Ammon's horn (tissue), 1 donor: ENCODE measurements around the gene PSME2.
A peak's percentile ranks its signal among the peaks of the same experiment; 100 is the strongest.

Source experiments
- DNase-seq: peaks from one replicate; pipeline ENCODE4 v3.0.0-alpha.2; 2016; ENCODE audit warnings: low spot score

Gene PSME2

DNA sequence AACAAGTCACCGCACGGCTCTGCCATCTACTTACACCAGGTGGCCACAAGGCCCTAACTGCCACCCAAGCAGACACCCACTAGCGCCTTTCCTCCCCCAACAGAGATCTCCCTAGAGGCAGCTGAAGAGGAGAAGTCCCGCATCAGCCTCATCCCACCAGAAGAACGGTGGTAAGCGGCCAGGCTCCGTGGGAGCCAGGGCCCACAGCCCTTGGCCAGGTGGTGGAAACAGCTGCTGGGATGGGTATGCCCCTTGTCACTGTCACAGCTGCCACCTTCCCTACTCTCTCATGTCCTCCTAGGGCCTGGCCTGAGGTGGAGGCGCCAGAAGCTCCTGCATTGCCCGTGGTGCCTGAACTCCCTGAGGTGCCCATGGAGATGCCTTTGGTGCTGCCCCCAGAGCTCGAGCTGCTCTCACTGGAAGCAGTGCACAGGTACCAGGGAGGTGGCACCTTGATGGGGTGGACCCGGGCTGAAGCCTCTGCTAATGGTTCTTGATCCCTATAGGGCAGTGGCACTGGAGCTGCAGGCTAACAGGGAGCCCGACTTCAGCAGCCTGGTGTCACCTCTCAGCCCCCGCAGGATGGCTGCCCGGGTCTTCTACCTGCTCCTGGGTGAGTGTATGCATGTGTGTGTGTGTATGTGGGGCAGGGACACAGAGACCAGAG, 33.0 kb upstream of the PSME2 start:
- no peak for DNase-seq

DNA sequence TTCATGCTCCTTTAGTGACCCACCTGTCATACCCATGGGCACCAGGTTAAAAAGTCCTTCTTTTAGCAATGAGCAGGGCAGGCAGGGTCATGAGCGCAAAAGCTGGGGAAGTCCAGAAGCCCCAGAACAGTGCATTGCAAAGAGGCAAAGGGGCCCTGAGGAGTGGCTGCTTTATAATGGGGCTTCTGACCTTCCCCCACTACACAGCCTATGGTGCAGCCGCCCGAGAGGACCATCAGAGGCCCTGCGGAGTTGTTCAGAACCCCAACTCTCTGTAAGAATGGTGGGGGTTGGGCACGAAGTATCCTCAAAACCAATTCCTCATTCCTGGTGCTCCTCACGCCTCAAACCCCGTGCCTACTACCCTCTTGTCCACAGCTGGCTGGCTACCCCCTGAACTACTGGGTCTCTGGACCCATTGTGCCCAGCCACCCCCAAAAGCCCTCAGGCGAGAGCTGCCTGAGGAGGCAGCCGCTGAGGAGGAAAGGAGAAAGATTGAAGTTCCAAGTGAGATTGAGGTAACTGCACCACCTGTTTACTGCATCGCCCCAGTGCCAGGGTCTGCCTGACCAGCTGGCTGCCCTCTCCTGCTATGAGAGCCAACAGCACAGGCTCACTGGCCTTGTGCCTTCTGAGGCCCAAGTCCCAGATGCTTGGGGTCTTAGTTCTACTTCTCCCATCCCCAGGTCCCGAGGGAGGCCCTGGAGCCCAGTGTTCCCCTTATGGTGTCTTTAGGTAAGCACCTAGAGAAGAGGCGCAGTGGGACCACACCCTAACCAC, 32.2 kb upstream of the PSME2 start:
- DNase-seq, result no peak

DNA sequence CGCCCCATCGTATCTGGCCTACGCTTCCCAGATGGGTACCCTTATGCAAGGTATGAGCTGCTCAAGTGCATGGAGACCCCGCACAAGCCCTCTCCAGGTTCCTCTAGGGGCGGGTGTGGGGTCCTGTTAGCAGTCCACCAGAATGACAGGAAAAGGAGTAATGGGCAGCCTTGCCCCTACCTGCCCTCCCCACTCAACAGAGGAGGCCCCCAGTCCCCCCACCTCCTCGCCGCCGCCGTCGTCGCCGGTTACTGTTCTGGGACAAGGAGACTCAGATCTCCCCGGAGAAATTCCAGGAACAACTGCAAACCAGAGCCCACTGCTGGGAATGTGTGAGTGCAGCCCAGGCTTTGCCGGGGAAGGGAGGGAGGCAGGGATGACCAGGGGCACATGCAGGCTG, 31.5 kb upstream of the PSME2 start:
- DNase-seq, result no peak

GRCh38 chr14:24177041-24177825, 30.8 kb upstream of the PSME2 start:
- DNase-seq, result no peak

GRCh38 chr14:24176599-24176998, 30.2 kb upstream of the PSME2 start:
- no peak for DNase-seq

GRCh38 chr14:24172871-24173281, 26.5 kb upstream of the PSME2 start:
- DNase-seq, result no peak

GRCh38 chr14:24172261-24172860, 26.0 kb upstream of the PSME2 start:
- no peak for DNase-seq

DNA sequence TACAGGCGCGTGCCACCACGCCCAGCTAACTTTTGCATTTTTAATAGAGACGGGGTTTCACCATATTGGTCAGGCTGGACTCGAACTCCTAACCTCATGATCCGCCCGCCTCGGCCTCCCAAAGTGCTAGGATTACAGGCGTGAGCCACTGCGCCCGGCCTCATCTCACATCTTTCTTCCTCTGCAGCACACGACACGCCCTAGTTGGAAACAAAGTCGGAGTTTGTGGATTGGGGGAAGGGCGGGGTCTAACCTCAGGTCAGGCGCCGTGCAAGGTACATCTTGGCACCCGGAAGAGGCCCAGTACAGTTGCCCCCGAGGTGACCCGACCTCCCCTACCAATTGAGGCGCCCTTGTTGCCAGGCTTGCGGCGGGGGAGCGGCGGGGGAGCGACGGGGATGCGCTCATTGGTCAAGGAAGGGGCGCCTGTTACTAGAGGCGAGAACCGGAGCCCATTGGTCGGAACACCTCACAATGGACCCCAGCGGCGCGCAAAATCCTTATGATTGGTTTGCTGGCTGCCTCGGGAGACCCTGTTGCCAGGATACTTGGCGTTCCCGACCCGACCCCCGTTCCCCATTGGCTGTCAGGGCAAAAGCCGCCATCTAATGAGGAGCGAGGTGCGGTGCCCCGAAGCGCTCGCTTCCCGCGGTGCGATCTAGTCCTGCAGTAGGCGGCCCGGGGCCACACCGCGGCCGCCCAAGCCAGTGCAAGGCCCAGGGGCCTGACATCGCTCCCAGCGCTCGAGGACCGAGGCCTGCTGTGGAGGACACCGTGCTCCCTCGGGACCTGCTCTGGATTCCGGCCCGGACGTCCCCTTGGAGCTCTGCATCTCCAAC, 25.2 kb upstream of the PSME2 start, which contains the start of gene REC8:
Gene REC8 (plus strand): TSS at position 659 of the 839 bp plus-strand sequence. CDS start 473 bp downstream, outside the sequence.
- DNase-seq, result peak; percentile 97

DNA sequence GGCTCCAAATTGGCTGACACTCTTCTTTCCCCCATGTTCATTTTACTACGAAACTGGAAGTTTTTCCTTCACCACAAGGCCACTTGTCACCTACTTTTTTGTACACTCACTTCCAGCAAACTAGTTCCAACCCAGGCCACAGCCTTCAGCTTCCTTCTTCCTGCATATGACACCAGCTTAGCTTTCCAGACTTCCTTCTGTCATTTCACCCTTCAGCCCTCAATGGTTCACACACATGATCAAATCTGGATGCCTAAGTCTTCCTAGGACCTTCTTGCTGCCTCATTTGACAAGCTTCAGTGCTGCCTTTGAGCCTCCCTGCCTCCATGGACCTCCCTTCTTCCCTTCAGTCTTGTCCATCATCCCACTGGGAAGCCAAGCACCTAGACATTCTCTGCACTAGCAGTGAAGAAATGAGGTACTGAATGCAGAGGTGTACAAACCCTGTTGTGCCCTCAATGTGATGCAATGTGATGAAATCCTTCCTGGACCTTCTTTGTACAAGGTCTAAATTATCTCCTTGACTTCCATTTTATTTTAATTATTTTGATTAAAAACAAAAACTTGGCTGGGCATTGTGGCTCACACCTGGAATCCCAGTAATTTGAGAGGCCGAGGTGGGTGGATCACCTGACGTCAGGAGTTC, 21.2 kb upstream of the PSME2 start:
- no peak for DNase-seq

DNA sequence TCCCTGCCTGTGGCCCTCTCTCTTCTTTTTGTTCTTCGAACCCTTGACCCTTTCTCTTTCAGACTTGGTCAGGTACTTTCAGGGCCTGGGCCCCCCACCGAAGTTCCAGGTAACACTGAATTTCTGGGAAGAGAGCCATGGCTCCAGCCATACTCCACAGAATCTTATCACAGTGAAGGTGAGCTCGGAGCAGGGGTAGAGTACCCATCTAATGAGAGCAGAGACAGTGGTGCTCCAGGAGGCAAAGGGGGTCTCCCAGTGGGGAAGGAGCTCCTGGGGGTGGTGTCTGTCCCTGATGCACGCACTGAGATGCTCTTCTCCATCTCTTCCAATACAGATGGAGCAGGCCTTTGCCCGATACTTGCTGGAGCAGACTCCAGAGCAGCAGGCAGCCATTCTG, 19.4 kb upstream of the PSME2 start:
- no peak for DNase-seq

DNA sequence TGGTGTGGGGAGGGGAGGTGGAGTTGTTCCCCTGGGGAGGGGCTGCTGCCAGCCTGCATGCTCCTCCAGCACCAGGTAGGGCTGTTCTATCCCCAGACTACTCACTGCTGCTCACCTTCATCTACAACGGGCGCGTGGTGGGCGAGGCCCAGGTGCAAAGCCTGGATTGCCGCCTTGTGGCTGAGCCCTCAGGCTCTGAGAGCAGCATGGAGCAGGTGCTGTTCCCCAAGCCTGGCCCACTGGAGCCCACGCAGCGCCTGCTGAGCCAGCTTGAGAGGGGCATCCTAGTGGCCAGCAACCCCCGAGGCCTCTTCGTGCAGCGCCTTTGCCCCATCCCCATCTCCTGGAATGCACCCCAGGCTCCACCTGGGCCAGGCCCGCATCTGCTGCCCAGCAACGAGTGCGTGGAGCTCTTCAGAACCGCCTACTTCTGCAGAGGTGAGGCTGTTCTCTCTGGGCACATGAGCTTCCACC, 18.1 kb upstream of the PSME2 start:
- DNase-seq, result no peak

GRCh38 chr14:24162093-24162492, 15.7 kb upstream of the PSME2 start:
- no peak for DNase-seq

DNA sequence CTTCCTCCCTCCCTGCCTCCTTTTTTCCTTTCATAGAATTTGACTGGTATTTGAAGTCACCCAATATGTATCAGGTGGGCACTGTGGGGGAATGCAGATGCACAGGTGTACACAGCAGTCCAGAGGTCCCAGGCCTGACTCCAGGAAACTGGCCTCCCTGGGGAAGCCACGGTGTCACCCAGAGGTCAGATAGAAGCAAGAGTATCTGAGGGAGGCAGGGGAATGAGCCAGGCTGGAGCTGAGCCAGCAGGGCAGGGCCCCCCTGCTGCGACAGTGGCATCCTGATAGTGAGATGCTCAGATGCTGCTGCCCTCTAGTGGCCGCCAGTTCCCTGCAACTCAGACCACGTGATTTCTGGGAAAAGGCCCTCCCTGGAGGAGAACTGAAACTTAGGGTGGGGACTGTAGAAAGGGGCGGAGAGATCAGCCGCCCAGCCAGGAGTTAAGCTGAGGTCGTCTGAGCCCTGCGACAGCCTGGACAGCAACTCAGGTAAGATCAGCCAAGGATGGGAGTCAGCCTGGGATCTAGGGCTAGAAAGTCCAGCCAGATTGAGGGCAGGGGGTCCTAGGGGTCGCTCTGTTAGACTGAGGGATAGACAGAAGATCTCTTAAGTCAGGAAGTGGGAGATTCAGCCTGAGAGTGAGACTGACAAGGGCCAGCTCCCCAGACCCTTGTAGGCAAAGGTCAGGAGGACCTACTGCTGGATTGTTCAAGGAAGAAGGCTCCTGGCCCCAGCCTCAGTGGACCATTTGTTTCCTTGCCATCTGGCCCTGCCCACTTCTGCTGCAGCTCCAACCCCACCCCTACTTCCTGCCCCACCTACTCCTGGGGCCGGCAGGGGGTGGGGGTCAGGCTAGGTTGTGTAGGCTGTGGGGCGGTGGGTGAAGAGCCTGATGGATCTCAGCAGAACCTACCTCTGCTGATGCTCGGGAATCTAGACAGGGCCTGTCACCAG, 14.7 kb upstream of the PSME2 start, which contains the start of gene IRF9:
Gene IRF9 (plus strand): TSS at position 416 of the 955 bp plus-strand sequence. CDS start 880 bp downstream, outside the sequence.
- DNase-seq, result peak; percentile 96

DNA sequence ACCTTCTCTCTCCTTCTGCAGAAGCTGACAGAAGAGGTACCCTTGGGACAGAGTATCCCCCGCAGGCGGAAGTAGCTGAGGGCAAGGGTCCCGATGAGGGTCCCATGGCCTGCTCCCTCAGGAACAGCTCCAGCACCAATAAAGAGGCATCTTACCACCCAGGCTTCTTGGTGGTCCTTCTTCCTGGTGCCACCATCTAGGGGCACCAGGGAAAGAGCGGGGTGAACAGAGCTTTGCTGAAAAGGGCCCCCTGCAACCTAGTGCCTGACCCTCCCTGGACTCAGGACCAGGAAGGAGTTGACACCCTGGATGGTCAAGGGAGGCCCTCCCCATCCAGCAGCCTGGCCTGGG, 14.1 kb upstream of the PSME2 start:
- no peak for DNase-seq

- DNase-seq, result no peak
These were observed 13.5 kb upstream of the PSME2 start for GRCh38 chr14:24159777-24160498.

- no peak for DNase-seq
These were observed 10.9 kb upstream of the PSME2 start for GRCh38 chr14:24157331-24157730.

GRCh38 chr14:24156840-24157239, 10.4 kb upstream of the PSME2 start:
- no peak for DNase-seq

GRCh38 chr14:24155100-24155499, 8.7 kb upstream of the PSME2 start:
- DNase-seq, result no peak
